GM12875 (cell line): ENCODE data around the gene DOCK2.

Source experiments
- H3K4me3 ChIP-seq: one replicate; pipeline ENCODE4 v1.5.1; 2011; ENCODE audit warnings: low read depth, low read length, control low read depth
- CTCF ChIP-seq: IDR thresholded peaks from 2 replicates; pipeline ENCODE4 v1.5.1; 2011; ENCODE audit warnings: low read depth, mild to moderate bottlenecking, control low read depth, inconsistent platforms, low read length, moderate library complexity, borderline replicate concordance; ENCODE audit not compliant: insufficient read depth

The DOCK2 gene

GRCh38 chr5:169842699-169843098 lies 205.6 kb downstream of the DOCK2 start:
- H3K4me3 ChIP-seq: no peak overlapping the region
- no peak for TF ChIP-seq CTCF

GRCh38 chr5:169847519-169847918 lies 210.4 kb downstream of the DOCK2 start:
- TF ChIP-seq CTCF: no peak

DNA sequence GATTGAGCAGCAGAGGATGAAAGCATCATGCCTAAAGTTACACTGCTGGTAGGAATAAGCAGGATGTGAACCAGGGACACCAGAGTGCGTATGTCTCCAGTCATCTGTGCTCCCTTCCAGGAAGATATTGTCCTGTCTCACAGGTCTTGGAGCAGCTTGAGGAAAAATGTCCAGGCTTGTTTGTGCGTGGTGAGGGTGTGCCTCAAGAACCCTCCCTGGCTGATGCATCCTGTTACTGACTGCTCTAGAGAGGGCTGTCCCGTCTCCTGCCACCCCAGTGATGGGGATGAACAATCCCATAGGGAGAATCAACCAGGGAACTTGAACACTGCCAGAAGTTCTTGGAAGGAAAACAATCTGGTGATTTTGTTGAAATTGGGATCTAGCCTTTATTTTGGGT lies 211.2 kb downstream of the DOCK2 start:
- H3K4me3 ChIP-seq: no peak overlapping the region
- no peak for TF ChIP-seq CTCF

More at GRCh38 chr5:169847519-169847918, 210.4 kb downstream of the DOCK2 start:
- no peak overlapping the region for H3K4me3 ChIP-seq

DNA sequence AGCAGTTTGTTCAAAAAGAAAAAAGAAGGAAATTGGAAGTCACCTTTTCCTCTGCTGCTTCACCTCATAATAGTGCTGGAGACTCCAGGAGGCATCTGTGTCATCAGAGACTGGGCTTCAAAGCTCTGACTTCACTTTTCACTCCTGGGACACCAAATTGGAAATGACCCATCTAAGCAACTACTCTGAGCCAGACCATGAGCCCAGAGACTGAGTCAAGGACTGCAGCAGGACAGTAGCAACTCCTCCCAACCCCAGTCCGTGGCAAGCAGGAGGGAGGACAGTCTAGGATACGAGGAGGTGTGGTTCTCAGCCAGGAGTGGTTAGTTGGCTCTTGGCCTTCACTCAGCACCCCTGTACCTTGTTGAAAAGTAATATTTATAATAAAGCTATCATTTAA lies 211.7 kb downstream of the DOCK2 start:
- TF ChIP-seq CTCF: no peak
- H3K4me3 ChIP-seq: no peak overlapping the region

- no peak overlapping the region for H3K4me3 ChIP-seq
- no peak for TF ChIP-seq CTCF
These were observed 213.3 kb downstream of the DOCK2 start for GRCh38 chr5:169850409-169850808.

DNA sequence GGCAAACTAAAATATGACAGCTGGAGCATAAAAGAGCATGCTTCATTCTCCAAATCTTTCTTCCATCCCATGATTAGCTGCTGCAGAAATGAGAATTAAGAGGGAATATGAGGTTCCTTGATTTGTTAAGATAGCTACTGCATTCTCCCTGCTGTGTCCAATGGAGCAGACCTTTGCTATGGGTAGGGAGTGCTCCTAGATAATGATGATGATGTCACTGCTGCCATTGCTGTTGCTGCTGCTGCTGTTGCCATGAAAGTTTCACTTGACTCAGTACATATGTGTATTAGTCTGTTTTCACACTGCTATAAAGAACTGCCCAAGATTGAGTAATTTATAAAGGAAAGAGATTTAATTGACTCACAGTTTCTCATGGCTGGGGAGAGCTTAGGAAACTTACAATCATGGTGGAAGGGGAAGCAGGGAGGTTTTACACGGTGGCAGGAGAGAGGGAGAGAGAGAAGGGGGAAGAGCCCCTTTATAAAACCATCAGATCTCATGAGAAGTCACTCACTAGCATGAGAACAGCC lies 214.3 kb downstream of the DOCK2 start:
- TF ChIP-seq CTCF: no peak
- no peak overlapping the region for H3K4me3 ChIP-seq

DNA sequence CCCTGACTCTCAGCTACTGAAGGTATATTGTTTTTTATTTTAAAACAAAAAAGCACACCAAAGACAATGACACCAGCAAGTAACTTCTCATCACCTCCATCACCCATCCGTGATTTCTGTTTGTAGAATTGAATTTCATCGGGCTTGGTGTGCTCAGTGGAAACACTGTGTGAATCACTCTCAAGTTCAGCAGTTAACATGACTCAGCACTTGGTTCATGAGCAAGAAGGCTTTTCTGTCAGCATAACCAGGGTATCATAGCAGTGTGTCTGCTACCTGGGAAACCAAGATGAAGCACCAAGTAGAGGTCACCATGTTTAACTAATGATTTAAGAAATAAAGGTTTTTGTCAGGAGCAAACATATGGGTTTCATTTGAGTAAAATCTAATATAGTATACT lies 219.5 kb downstream of the DOCK2 start:
- no peak for TF ChIP-seq CTCF

More for the DNA sequence above, 219.5 kb downstream of the DOCK2 start:
- no peak overlapping the region for H3K4me3 ChIP-seq
